K562 (cell line): ENCODE results near the gene OR2V1. TPM values are rescaled to one million over a fixed set of nuclear protein-coding genes. Genes with fewer than 3 reads are reported as not detected.

Source experiments
- ARID4B ChIP-seq: sonication (generic); formaldehyde crosslinking; IDR thresholded peaks from 2 replicates; pipeline ENCODE4 v1.8.0; 2022; ENCODE audit warnings: mild to moderate bottlenecking, missing genetic modification reagents
- ATF7 ChIP-seq: fragments of 450-650 bp; IDR thresholded peaks from 2 replicates; pipeline ENCODE4 v1.7.1; 2014; ENCODE audit warnings: mild to moderate bottlenecking, moderate library complexity
- HDAC8 ChIP-seq: fragments of 450-650 bp; IDR thresholded peaks from 2 replicates; pipeline ENCODE4 v1.6.1; 2016; ENCODE audit warnings: mild to moderate bottlenecking, missing genetic modification characterization, moderate library complexity, missing compliant biosample characterization
- HNRNPK ChIP-seq: fragments of 200-400 bp; formaldehyde crosslinking; IDR thresholded peaks from one replicate; pipeline ENCODE4 v1.6.1; 2018; ENCODE audit warnings: mild to moderate bottlenecking, low read depth, low read length; ENCODE audit not compliant: poor library complexity, severe bottlenecking
- KDM1A ChIP-seq, 2 experiments: fragments of 450-650 bp; IDR thresholded peaks; 2 replicates each; pipeline ENCODE4 v1.6.1; 2016; ENCODE audit warnings: mild to moderate bottlenecking in 2 of 2
- KDM2B ChIP-seq: fragments of 250-450 bp; sonication (Bioruptor Pico); IDR thresholded peaks from 2 replicates; pipeline ENCODE4 v1.8.0; 2021; ENCODE audit warnings: mild to moderate bottlenecking, moderate library complexity
- NFE2 ChIP-seq: IDR thresholded peaks from 2 replicates; pipeline ENCODE4 v1.6.1; 2014; ENCODE audit warnings: antibody characterized with exemption, low read depth
- NFIC ChIP-seq: fragments of 450-650 bp; IDR thresholded peaks from 2 replicates; pipeline ENCODE4 v1.6.1; 2017; ENCODE audit warnings: mild to moderate bottlenecking, inconsistent platforms
- RB1 ChIP-seq: fragments of 450-650 bp; IDR thresholded peaks from 2 replicates; pipeline ENCODE4 v1.6.1; 2017; ENCODE audit warnings: low read depth, mild to moderate bottlenecking
- TCF7 ChIP-seq: sonication (generic); IDR thresholded peaks from 2 replicates; pipeline ENCODE4 v1.6.1; 2016; ENCODE audit warnings: antibody characterized with exemption, borderline replicate concordance
- polyA plus RNA-seq, 8 experiments: library from polyadenylated mRNA; depleted of rRNA in 4 of 8; stranded (reverse) in 5 of 8; unstranded in 3 of 8; fragments of >200 nt; fragmentation: Nextera tagmentation in 2 of 8; fragmentation: Illumina TruSeq in 1 of 8; extraction: Ambion mirVana in 2 of 8; extraction: Trizol in 1 of 8; gene quantifications; 2 replicates each; pipeline versions ENCODE4 v1.2.1 to v1.2.3, GENCODE V29; 2011 to 2014; ENCODE audit warnings: inconsistent platforms in 1 of 8, missing spikeins in 1 of 8
- total RNA-seq, 7 experiments: library from RNA; depleted of rRNA in 6 of 7; stranded (reverse); fragments of >200 nt in 6 of 7; fragmentation: Illumina TruSeq in 2 of 7; extraction: Trizol in 2 of 7; gene quantifications; 2 replicates each; pipeline versions ENCODE4 v1.2.1 to v1.2.3, GENCODE V29; 2011 to 2021; ENCODE audit warnings: low replicate concordance in 1 of 7

Gene OR2V1
- total and polyA plus RNA-seq, 9 of the 15 experiments (the other 6 are each of a cell fraction or from before 2014, with no cell fraction given): 0.04 to 0.28 (median 0.15) TPM; not detected in 5

GRCh38 chr5:181100121-181100875 lies 30.7 kb downstream of the OR2V1 start (continued):
- TF ChIP-seq ARID4B (CRISPR knock-in tag) (peak; percentile 33; the same call in 1 of the 2 replicates), ATF7 (0 out of 2 replicates have a peak, but pooled peaks have one; percentile 23), TCF7 (0 out of 2 replicates have a peak, but pooled peaks have one; percentile 3), RB1 (peak; percentile 59; the same call in 1 of the 2 replicates), HDAC8 (tag) (0 out of 2 replicates have a peak, but pooled peaks have one; percentile 23), NFE2 (0 out of 2 replicates have a peak, but pooled peaks have one; percentile 3), KDM1A (IDR thresholded peaks at IDR 0.05) (no peak), NFIC (no peak), KDM2B (peak; percentile 67; the same call in 1 of the 2 replicates), HNRNPK (peak; percentile 99)
